Erythroblast (primary cell): ENCODE results near the gene EIF3F.

Experiments used
- GATA1 ChIP-seq: IDR thresholded peaks from 2 replicates; pipeline ENCODE4 v1.6.1; 2011; ENCODE audit warnings: low read depth, mild to moderate bottlenecking, control low read depth, low read length, moderate library complexity
- POLR2A ChIP-seq: IDR thresholded peaks from 2 replicates; pipeline ENCODE4 v1.6.1; 2011; ENCODE audit warnings: mild to moderate bottlenecking, low read length

- TF ChIP-seq POLR2A = no peak
- TF ChIP-seq GATA1 = no peak
Measured at GRCh38 chr11:7994581-7995278, 7.6 kb downstream of the EIF3F start.
